OCI-LY3 (cell line): ENCODE results near the gene HECW1.

Experiments used
- CTCF ChIP-seq: fragments of 200-600, 300-600 bp; sonication (generic); IDR thresholded peaks from 2 replicates; pipeline ENCODE4 v1.5.1; 2014; ENCODE audit warnings: antibody characterized with exemption, low read length, low read depth
- EZH2phosphoT487 ChIP-seq: fragments of 200-600 bp; shearing (Covaris generic); IDR thresholded peaks from 2 replicates; pipeline ENCODE4 v1.6.1; 2018; ENCODE audit warnings: antibody characterized with exemption, mixed run types, low read depth

GRCh38 chr7:43496596-43496995, 384.1 kb downstream of the HECW1 start:
- TF ChIP-seq CTCF (no peak), EZH2phosphoT487 (no peak)
